GM18502 (cell line): ENCODE data around the gene CYSTM1.

ENCODE experiments used
- ATAC-seq: cut with Tn5 transposase; IDR thresholded peaks from one replicate; pipeline ENCODE4 v1.9.1; 2021; ENCODE audit warnings: mild to moderate bottlenecking; ENCODE audit not compliant: unreplicated experiment, poor library complexity

Gene CYSTM1

DNA sequence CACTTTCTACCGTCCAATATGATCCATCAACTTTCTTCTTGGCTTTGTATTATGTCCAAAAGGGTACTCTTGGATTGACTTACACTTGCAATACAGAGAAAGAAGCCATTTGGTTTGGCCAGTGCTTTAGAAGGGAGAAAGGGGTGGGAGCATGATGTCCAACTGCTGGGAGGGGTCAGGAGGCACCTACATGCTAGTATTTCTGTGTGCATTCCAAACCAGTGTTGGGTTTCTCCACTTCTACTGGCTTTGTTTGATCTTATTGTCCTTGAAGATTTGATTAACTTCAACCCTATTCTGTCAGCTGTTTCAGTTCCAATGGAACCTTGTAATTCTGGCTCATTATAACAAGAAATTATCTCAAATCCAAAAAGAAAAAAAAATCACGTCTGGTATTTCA lies 27.6 kb downstream of the CYSTM1 start:
- no peak for ATAC-seq

DNA sequence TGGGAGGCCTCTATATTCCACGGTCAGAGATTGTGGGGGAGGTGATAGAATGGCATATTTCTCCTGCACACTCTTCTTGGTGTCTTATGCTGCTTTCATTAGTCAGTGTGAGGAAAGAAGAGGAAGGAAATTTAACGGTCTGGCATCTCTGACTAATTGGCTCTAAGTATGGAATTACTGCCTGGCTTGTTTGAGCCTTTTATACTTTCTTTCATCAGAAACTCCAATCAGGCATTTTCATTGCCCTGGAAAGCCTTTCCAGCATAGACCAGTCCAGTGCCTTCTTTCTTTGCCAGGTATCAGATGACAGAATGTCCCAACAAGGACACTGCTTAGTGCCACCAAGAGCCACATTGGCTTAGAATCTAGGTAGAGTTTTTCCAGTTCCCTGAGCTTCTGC lies 30.2 kb downstream of the CYSTM1 start:
- ATAC-seq = no peak

DNA sequence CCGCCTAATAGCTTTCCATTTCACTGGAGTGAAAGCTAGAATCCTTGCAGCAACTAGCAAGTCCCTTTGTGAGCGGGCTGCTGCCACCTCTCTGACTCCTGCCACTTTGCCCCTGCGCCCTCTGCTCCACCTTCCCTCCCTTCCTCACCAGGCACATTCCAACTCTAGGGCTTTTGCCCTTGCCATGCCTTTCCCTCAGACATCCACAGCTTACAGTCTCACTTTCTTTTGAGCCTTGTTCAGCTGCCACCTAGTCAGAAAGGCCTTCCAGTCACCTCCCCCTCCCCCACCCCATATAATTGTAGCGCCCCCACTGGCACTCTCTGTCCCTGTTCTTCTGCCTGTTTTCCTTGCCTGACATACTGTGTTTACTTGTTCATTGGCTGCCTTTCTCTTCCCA lies 31.0 kb downstream of the CYSTM1 start:
- no peak for ATAC-seq

DNA sequence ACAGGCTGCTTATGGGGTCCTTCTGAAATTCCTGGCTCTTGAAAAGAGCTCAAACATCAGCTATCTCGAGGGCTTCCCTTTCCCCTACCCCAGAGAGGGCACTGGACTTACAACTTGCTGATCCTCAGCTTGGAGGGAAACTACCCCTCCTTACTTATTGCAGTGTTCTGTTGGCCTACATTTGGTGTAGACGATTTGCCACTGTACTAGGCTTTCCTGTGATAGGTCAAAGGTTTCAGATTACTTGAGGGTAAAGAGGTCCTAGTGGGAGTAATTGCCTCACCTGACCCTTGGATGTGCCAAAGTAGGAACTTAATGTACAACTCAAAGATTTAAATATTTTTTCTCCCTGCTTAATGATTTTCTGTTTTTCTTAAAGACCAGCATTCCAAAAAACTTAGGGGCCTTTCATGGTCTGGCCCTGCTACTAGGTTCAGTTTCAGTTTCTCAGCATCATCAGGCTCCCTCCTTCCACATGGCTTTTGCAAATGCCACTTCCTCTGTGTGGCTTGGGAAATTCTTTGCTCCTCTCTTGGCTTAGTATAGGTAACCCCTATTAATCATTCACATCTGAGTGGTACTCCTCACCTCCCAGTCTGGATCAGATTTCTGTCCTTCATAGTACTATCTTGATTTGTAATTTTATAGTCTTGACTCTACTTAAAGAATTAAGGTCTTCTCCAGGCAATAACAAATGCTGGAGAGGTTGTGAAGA lies 32.4 kb downstream of the CYSTM1 start:
- ATAC-seq = peak; percentile 76

DNA sequence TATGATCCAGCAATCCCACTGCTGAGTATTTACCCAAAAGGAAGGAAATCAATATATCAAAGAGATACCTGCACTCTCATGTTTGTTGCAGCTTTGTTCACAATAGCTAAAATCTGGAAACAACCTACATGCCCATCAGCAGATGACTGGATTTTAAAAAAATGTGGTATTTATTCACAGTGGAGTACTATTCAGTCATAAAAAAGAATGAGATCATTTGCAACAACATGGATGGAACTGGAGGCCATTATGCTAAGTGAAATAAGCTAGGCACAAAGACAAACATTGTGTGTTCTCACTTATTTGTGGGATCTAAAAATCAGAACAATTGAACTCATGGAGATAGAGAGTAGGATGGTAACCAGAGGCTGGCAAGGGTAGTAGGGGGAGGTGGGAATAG lies 33.1 kb downstream of the CYSTM1 start:
- no peak for ATAC-seq

DNA sequence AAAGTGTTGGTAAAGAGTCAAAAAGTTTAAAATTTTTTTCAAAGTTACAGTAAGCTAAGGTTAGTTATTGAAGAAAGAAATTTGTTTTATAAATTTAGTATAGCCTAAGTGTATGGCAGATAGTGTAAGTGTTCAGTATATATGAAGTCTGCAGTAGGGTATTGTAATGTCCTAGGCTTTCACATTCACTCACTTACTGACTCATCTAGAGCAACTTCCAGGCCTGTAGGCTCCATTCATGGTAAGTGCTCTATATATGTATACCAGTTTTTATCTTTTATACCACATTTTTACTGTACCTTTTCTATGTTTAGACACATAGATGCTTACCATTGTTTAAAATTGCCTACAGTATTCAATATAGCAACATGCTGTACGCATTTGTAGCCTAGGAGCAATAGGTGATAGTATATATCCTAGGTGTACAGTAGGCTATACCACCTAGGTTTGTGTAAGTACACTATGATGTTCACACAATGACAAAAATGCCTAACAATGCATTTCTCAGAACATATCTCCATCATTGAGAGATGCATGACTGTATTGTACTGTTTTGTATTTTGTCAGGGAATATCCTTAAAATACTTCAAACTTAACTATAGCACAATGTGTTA lies 38.5 kb downstream of the CYSTM1 start:
- ATAC-seq = peak; percentile 83

DNA sequence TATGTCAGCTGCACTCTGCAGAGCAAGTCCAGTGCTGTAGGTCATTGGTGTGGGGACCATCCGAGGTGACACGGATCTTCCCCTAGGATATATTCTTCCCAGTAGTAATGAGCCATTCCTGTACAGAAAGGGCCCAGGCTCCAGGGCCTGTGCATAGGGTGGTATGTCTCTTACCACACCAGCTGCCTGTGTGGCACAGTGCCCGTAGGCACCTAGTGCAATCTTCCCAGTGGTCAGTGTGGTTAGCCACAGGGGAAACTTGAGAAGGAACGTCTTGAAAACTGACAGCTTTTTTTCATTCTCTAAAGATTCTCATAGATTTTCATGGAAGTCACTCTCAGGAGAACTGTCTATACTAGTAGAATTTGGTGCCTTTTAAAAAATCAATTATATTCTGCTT lies 39.8 kb downstream of the CYSTM1 start:
- peak; percentile 45 for ATAC-seq

DNA sequence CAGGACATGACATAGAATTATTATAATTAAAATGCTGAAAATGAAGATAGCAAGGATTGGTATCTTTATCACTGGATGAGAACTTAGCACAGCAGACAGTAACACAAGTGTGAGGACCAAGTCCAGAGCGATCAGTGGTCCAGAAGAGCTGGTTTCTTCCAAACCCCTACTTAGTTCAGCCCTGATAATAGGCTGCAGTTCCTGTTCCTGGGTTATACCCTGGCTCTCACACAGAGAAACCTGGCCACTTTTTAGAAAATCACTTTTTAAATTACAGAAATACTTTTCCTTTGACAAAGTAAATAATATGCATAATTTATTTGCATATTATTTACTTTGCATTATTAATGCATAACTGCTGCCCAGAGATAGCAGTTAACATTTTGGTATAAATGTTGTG lies 40.3 kb downstream of the CYSTM1 start:
- ATAC-seq = no peak

DNA sequence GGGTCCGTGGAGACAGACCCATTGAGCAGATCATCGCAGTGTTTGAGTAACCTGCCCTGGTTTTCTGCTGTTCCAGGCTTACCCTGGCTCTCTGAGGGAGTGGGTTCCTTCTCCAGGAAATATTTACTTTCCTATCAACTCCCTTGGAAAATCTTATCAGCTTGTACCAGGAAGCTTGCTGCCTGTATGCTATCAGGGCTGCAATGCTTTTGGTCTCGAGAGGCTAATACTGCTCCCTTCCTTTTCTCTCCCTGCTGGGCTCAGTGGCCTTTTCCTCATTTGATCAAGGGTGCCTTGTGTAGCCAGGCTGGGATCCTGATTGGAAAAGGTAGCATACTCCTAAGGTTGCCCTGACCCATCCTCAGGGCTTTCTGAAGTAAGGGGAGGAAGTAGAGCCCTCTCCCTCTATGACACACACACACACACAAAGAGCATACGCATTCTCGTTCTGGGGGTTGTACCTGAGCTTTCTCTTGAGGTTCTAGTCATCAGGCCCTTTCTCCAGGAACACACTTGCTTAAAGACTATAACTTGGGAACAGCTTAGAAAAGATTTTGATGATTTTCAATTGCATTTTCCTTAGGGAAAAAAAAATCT lies 41.6 kb downstream of the CYSTM1 start:
- ATAC-seq = no peak

DNA sequence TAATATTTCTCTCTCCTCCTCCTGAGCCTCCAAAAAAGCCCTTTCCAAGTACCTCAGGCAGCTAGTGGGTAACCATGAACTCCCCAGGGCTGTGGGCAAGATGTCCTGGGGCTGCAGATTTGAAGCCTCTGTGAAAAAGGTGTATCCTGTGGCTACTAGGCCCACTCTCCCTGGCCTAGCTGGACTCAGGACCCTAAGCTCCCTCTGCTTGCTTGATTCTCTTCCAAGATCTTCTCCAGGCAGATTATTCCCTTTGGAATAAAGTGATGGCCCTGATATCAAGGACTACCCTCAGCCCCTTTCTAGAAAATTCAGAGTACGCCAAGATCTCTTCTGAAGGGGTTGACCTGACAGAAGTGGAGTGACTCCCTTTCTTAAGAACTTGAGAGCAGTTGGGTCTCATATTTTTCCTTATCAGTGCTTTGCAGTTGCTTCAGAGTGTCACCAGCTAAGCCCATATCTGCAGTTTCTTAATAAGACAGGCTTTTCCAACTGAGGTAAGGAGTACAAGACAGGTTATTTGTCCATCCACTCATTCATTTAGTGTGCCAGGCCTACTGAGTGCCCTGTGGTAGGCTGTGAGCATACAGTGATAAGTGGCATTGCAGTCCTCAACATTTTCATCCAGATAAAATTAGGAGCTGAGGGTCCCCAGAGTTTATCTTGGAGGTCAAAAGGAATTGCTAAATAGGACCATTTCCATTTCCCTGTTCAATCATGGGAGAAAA lies 42.5 kb downstream of the CYSTM1 start:
- no peak for ATAC-seq

DNA sequence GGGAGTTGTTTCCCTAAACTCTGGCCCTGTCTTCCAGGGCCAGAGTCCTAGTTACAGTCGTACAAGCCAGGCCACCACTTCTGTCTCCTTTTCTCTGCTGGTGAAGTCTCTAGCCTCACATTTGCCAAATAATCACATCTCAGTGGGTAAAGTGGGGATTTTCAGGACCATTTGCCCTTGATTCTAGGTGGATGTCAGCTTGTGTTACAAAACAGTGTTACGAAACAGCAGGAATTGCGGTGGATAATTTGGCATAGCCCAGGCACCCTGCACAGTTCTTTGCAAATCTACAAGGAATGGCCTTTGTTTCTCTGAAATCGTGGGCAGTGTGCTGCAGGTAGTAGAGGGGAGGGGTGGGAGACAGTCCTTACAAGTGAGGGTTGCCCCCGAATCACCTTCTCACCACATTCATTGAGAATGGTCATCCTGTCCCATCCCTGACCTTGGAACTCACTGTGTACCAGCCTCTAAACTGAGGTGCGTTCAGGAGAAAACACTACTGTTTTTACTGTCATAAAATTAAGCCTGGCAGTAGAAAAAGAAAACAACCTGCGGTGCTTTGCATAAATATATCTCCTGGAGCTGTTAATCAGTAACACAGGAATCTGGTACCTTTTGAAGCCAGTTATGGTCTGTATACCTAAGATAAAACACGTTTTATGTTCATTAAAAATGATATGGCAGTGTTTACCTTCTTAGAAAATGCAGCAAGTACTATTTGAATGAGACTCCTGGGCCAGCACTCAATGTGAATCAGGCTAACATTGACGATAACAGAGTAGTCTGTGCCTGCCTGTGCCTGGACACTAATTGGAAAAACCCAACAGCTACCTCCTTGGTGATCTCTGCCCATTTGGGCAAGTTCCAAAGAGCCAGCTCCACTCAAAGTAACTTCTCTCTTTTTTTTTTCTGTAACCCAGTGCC lies 44.3 kb downstream of the CYSTM1 start:
- peak; percentile 13 for ATAC-seq

DNA sequence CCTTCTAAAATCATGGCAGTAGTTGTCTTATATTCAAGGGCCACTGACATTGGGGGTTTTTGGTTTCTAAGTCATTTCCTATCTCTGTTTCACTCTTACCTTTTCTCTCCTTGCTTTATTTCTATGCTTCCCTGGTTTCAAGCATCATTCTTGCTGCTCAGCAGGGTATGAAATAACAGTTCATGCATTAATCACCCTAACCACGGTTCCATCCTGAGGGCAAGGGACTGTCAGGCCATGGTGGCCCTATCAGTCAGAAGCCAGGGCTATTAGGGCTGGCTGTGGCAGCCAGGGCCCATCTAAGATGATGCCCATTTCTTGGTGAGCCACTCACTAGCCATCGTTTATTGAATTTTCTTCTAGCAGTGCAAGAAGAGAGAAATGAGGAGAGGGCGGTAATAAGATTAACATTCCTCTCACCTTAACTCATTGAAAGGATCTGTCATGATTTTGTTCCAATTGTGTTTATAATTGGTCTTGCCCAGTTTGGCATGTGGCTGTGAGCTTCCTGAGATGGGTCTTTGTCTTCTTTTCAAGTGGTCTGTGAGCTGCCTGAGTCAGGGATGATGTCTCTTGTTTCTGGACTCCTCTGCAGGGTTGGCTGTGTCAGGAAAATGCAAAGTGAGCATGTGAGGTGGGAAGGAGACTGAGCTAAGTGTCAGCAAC lies 45.2 kb downstream of the CYSTM1 start:
- peak; percentile 61 for ATAC-seq

DNA sequence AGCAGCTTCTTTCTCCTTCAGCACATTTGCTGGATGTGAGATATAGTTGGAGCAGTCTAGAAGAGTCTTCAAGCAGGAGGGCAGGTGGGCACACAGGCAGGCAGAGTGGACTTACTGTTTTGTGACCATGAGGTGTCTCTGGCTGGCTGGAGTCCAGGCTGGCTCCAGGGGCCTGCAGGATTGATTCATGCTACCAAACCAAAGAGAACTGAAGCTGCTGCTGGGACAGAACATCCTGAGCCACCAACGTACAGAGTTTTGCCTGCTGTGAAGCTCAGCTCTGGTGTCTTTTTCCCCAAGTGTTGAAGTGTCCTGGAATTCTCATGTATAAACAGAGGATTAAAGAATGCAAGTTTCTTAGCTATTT lies 45.7 kb downstream of the CYSTM1 start:
- ATAC-seq = no peak

DNA sequence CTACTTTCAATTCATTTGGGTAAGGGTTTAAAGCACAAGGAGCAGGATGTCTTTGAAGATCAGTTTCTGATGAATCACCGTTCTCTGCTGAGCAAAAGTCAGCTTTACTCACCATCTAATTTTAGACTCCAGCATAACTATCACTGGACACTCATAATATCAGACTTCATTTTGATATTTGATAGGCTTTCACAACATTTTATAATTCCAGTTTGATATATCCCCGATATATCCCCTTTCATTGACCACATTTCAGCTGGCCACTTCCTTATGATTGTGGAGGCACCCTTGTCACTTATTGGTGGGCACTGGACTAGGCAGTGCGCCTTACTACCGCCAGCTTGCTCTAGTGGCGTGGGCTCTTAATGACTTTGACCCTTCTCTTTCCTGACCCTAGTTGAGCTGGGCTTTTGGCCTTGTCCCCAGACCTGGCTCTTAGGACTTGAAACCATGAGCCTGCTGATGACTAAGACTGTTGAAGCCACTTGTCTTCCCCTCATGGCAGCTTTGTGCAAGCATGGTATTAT lies 46.8 kb downstream of the CYSTM1 start:
- no peak for ATAC-seq

DNA sequence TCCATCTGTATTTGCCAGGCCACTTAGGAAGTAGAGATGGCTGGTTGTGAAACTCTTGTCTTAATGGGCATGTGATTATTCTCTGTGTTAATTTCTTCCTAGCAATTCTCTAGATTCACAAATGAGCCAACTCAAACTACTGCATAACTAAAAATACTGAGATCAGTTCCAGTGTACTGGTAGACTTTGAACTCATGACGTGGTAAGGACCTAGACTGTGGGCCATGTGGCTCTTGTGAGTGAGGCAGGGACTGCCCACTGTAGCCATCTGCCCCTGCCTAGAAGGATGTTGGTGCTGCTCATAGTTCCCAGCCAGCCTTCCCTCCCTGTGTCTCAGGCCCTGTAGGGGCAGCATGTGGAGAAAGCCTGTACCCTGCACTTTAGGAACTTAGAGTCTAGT lies 47.4 kb downstream of the CYSTM1 start:
- ATAC-seq = no peak

DNA sequence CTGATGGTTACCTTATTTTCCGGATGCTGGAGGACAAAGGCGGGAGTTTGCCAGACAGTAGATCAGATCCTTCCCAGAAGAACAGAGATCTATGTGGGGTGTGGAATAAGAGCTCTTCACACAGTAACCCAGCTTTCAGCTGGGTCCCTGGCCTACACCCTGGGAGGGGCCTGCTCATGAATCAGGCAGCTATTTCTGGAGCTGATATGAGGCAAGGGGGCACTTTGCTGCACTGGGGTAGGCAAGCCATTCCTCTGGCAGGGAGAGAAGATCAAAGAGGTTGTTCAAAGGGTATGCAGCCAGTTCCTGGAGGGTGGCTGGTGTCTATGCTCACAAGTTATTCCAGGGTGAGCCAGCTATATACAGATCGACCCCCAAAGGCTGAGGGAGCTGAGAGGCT lies 48.6 kb downstream of the CYSTM1 start:
- no peak for ATAC-seq

DNA sequence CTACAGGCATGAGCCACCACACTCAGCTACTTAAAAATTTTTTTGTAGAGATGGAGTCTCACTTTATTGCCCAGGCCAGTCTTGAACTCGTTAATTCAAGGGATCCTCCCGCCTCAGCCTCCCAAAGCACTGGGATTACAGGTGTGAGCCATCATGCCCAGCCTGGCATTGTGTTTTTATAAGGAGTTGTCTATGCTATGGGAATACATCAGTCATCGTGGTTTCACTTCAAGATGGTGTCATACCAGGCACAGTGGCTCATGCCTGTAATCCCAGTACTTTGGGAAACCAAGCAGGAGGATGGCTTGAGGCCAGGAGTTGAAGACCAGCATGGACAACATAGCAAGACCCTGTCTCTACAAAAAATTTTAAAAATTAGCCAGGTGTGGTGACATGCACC lies 49.7 kb downstream of the CYSTM1 start:
- ATAC-seq = no peak

DNA sequence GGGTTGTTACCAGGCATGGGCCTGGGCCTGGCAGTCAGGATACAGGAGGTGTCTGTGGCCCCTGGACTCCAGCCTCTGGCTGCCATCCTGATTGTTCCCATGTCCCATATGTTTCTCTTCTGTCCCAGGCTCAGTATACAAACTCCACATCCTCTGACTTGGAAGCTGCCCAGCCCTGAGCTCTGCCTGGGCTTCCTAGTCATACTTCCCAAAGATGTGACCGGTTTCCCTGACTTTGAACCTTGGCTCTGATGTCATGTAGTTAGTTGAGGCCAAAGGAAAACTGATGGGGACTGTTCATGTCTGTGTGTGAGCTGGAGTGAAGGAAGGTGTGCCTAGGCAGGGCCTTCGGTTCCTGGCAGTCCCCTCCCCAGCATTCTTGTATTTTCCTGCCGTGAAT lies 50.4 kb downstream of the CYSTM1 start:
- no peak for ATAC-seq

DNA sequence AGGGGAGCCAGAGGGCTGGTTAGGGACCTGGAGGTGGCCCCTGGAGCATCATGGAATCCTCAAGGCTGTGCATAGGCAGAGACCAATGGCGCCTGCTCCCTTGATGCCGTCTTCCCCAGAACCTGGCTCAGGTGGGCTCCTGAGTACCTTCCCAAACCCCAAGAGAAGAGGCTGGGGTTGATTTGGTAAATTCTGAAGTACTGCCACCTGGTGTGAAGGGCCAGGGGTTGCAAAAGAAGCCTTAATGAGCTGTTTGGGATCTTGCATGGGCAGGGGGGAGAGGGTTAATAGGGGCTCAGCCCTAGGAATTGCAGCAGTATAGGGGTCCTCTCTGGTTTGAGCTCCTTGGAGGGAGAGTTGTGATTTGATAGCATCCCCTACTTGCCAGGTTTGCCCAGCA lies 52.1 kb downstream of the CYSTM1 start:
- no peak for ATAC-seq
